Sigmoid colon (tissue), 3 donors: ENCODE results near the gene SPAM1.

Source experiments
- CTCF ChIP-seq, 4 experiments: fragments of 450-650 bp in 3 of 4; fragments of 200-600 bp in 1 of 4; IDR thresholded peaks; one replicate each; pipeline ENCODE4 v1.5.1; 2016 to 2019; ENCODE audit warnings: antibody characterized with exemption in 4 of 4, mild to moderate bottlenecking in 3 of 4, moderate library complexity in 2 of 4
- POLR2A ChIP-seq, 2 donors: fragments of 450-650 bp; IDR thresholded peaks; one replicate each; pipeline ENCODE4 v1.6.1; 2016; ENCODE audit warnings: antibody characterized with exemption in 2 of 2, mild to moderate bottlenecking in 2 of 2, moderate library complexity in 2 of 2

GRCh38 chr7:123901101-123901500 is 23.9 kb upstream of the SPAM1 start:
- TF ChIP-seq POLR2A (IDR thresholded peaks at IDR 0.05) (no peak), CTCF (IDR thresholded peaks at IDR 0.05) (no peak)
